HepG2 (cell line): Measurements from ENCODE around the gene TARDBP. TPM values are rescaled to one million over a fixed set of nuclear protein-coding genes. Genes with fewer than 3 reads are reported as not detected.

Experiments
- ADNP ChIP-seq: sonication (generic); formaldehyde crosslinking; IDR thresholded peaks from 2 replicates; pipeline ENCODE4 v1.4.0; 2020; ENCODE audit warnings: missing genetic modification reagents
- ATRX ChIP-seq: sonication (generic); formaldehyde crosslinking; IDR thresholded peaks from 2 replicates; pipeline ENCODE4 v1.4.0; 2020; ENCODE audit warnings: missing genetic modification reagents, borderline replicate concordance
- FOXJ3 ChIP-seq: sonication (generic); formaldehyde crosslinking; IDR thresholded peaks from 2 replicates; pipeline ENCODE4 v1.4.0; 2020; ENCODE audit warnings: missing genetic modification reagents, mild to moderate bottlenecking, borderline replicate concordance
- GLI4 ChIP-seq: sonication (generic); formaldehyde crosslinking; IDR thresholded peaks from 2 replicates; pipeline ENCODE4 v1.5.1; 2020; ENCODE audit warnings: missing genetic modification reagents, mild to moderate bottlenecking, moderate library complexity, borderline replicate concordance
- JARID2 ChIP-seq: sonication (generic); formaldehyde crosslinking; IDR thresholded peaks from 2 replicates; pipeline ENCODE4 v1.8.1; 2023; ENCODE audit warnings: missing genetic modification reagents, inconsistent platforms; ENCODE audit not compliant: insufficient replicate concordance
- KDM4B ChIP-seq: sonication (generic); formaldehyde crosslinking; IDR thresholded peaks from 2 replicates; pipeline ENCODE4 v1.4.0; 2020; ENCODE audit warnings: missing genetic modification reagents
- MAZ ChIP-seq, 2 experiments: sonication (generic) in 1 of 2; formaldehyde crosslinking in 1 of 2; IDR thresholded peaks; 2 replicates each; pipeline versions ENCODE4 v1.5.0 to v1.6.1; 2012 to 2020; ENCODE audit warnings: low read depth in 2 of 2, mild to moderate bottlenecking in 2 of 2, borderline replicate concordance in 1 of 2, improper control_type of control experiment in 1 of 2, low read length in 1 of 2, missing genetic modification reagents in 1 of 2, moderate library complexity in 1 of 2
- NCOA1 ChIP-seq: sonication (generic); formaldehyde crosslinking; IDR thresholded peaks from 2 replicates; pipeline ENCODE4 v1.9.0; 2021; ENCODE audit warnings: missing genetic modification reagents
- RBM39 ChIP-seq: fragments of 200-400 bp; formaldehyde crosslinking; IDR thresholded peaks from one replicate; pipeline ENCODE4 v1.6.1; 2018; ENCODE audit warnings: antibody characterized with exemption, mild to moderate bottlenecking, low read depth, low read length; ENCODE audit not compliant: poor library complexity, severe bottlenecking
- RFXANK ChIP-seq: IDR thresholded peaks from 2 replicates; pipeline ENCODE4 v1.6.1; 2016
- SOX6 ChIP-seq, 2 experiments: fragments of 450-650 bp in 1 of 2; sonication (generic) in 1 of 2; formaldehyde crosslinking in 1 of 2; IDR thresholded peaks; 2 replicates each; pipeline versions ENCODE4 v1.4.0 to v1.6.1; 2017 to 2020; ENCODE audit warnings: antibody characterized with exemption in 1 of 2, mild to moderate bottlenecking in 1 of 2, missing genetic modification reagents in 1 of 2
- U2AF1 ChIP-seq: fragments of 200-400 bp; formaldehyde crosslinking; optimal IDR thresholded peaks from 2 replicates; pipeline ENCODE3; 2017; ENCODE audit warnings: mild to moderate bottlenecking, low read depth, low read length
- ZBTB21 ChIP-seq: sonication (generic); formaldehyde crosslinking; IDR thresholded peaks from 2 replicates; pipeline ENCODE4 v1.4.0; 2020; ENCODE audit warnings: missing genetic modification reagents
- ZC3H13 ChIP-seq: sonication (generic); formaldehyde crosslinking; IDR thresholded peaks from 2 replicates; pipeline ENCODE4 v1.8.1; 2023; ENCODE audit warnings: mild to moderate bottlenecking, missing genetic modification reagents, moderate library complexity
- ZNF468 ChIP-seq: sonication (generic); formaldehyde crosslinking; IDR thresholded peaks from 2 replicates; pipeline ENCODE4 v1.8.0; 2022; ENCODE audit warnings: mild to moderate bottlenecking, moderate library complexity, missing genetic modification reagents
- ZNF556 ChIP-seq: sonication (generic); formaldehyde crosslinking; IDR thresholded peaks from 2 replicates; pipeline ENCODE4 v1.4.0; 2020; ENCODE audit warnings: mild to moderate bottlenecking, missing genetic modification reagents, borderline replicate concordance
- polyA plus RNA-seq, 8 experiments: library from polyadenylated mRNA; depleted of rRNA in 3 of 8; stranded (reverse) in 7 of 8; unstranded in 1 of 8; fragments of >200 nt; fragmentation: Illumina TruSeq in 4 of 8; extraction: Trizol in 4 of 8; gene quantifications; 2 replicates each; pipeline versions ENCODE4 v1.2.1 to v1.2.3, GENCODE V29; 2011 to 2016; ENCODE audit warnings: low read depth in 4 of 8, missing spikeins in 1 of 8, mixed read lengths in 1 of 8; ENCODE audit not compliant: insufficient read depth in 1 of 8
- total RNA-seq, 5 experiments: library from RNA; depleted of rRNA; stranded (reverse); fragments of >200 nt; fragmentation: Illumina TruSeq; extraction: Trizol; gene quantifications; 2 replicates each; pipeline ENCODE4 v1.2.3, GENCODE V29; 2016; ENCODE audit warnings: low read depth in 1 of 5
- TF ChIP-seq, protein P1 (sequence below): sonication (generic); formaldehyde crosslinking; conservative IDR thresholded peaks from 2 replicates; pipeline ENCODE4 v1.8.0; 2022; ENCODE audit warnings: low read depth, missing genetic modification reagents
- TF ChIP-seq, protein P2 (sequence below): IDR thresholded peaks from 2 replicates; pipeline ENCODE4 v1.6.1; 2016; ENCODE audit warnings: missing biosample characterization, missing genetic modification reagents, low read depth
- TF ChIP-seq, protein P3 (sequence below): IDR thresholded peaks from 2 replicates; pipeline ENCODE4 v1.6.1; 2016; ENCODE audit warnings: mild to moderate bottlenecking
- TF ChIP-seq, protein P4 (sequence below): sonication (generic); formaldehyde crosslinking; IDR thresholded peaks from 2 replicates; pipeline ENCODE4 v1.8.0; 2022; ENCODE audit warnings: missing genetic modification reagents, mild to moderate bottlenecking, borderline replicate concordance
- TF ChIP-seq, protein P5 (sequence below): sonication (generic); formaldehyde crosslinking; IDR thresholded peaks from 2 replicates; pipeline ENCODE4 v1.4.0; 2020; ENCODE audit warnings: mild to moderate bottlenecking, missing genetic modification reagents

Gene TARDBP
- total and polyA plus RNA-seq, 2 of the 13 experiments (the other 11 are each of a cell fraction or from before 2014, with no cell fraction given): 62.4 to 93.0 TPM

DNA sequence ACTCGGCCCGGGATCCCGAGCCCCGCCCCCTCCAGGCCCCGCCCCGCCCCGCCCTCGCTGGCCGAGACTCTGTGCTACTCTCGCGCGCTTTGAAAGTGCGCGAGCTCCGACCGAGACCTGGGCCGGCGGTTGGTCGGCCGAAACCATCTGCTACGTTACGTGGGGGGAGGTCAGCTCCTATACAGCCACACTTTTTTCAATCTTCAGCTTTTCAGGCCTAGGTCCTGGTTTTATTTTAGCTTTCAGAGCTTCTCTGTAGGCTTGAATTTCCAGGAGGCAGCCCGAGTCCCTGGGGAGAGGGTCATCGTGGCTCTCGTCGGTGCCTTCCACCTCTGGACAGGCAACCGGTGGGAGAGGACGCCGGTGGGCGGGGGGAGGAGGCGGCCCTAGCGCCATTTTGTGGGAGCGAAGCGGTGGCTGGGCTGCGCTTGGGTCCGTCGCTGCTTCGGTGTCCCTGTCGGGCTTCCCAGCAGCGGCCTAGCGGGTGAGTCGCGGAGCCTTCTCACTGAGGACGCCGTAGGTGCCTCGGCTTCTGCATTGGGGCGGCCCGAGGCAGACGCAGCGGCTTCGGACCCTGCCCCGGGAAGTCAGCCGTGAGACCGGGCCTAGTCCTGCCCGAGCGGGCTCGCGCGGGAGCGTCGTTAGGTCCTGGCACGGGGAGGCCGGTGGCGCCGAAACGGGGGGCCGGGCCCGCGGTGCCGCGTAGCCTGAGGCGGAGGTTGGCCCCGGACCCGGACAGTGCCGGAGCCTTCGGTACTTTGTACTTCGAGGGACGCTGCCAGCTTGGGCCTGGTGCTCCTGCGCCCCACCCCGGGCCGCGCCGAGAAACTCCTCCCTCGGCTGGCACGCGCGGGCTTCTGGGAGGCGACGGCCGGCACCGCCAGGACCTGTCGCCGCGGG is at the start of gene TARDBP (continued):
- peak; percentile 96 for TF ChIP-seq RBM39
- no peak for TF ChIP-seq ZBTB21
- TF ChIP-seq RFXANK (CRISPR knock-in tag): no peak
- TF ChIP-seq MAZ (IDR thresholded peaks at IDR 0.05; ENCODE audit: borderline replicate concordance, low read depth, low read length): peak; percentile 79
- TF ChIP-seq MAZ (CRISPR knock-in tag; IDR thresholded peaks at IDR 0.05; ENCODE audit: low read depth): peak; percentile 54
- TF ChIP-seq, protein P1, sequence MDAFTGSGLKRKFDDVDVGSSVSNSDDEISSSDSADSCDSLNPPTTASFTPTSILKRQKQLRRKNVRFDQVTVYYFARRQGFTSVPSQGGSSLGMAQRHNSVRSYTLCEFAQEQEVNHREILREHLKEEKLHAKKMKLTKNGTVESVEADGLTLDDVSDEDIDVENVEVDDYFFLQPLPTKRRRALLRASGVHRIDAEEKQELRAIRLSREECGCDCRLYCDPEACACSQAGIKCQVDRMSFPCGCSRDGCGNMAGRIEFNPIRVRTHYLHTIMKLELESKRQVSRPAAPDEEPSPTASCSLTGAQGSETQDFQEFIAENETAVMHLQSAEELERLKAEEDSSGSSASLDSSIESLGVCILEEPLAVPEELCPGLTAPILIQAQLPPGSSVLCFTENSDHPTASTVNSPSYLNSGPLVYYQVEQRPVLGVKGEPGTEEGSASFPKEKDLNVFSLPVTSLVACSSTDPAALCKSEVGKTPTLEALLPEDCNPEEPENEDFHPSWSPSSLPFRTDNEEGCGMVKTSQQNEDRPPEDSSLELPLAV: no peak
- TF ChIP-seq, protein P2, sequence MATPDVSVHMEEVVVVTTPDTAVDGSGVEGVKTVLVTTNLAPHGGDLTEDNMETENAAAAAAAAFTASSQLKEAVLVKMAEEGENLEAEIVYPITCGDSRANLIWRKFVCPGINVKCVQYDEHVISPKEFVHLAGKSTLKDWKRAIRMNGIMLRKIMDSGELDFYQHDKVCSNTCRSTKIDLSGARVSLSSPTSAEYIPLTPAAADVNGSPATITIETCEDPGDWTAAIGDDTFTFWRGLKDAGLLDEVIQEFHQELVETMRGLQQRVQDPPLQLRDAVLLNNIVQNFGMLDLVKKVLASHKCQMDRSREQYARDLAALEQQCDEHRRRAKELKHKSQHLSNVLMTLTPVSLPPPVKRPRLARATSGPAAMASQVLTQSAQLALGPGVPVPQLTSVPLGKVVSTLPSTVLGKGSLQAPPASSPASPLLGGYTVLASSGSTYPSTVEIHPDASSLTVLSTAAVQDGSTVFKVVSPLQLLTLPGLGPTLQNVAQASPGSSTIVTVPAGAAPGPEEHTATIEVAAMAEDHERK (CRISPR knock-in tag): peak; percentile 87
- TF ChIP-seq GLI4 (CRISPR knock-in tag): peak; percentile 78; the same call in 1 of the 2 replicates
- TF ChIP-seq, protein P3, sequence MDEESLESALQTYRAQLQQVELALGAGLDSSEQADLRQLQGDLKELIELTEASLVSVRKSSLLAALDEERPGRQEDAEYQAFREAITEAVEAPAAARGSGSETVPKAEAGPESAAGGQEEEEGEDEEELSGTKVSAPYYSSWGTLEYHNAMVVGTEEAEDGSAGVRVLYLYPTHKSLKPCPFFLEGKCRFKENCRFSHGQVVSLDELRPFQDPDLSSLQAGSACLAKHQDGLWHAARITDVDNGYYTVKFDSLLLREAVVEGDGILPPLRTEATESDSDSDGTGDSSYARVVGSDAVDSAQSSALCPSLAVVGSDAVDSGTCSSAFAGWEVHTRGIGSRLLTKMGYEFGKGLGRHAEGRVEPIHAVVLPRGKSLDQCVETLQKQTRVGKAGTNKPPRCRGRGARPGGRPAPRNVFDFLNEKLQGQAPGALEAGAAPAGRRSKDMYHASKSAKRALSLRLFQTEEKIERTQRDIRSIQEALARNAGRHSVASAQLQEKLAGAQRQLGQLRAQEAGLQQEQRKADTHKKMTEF (CRISPR knock-in tag): peak; percentile 93
- no peak for TF ChIP-seq ATRX (CRISPR knock-in tag)
- TF ChIP-seq ZNF556 (CRISPR knock-in tag): peak; percentile 72; the same call in 1 of the 2 replicates
- TF ChIP-seq NCOA1 (CRISPR knock-in tag): peak; percentile 84; the same call in 1 of the 2 replicates
- no peak for TF ChIP-seq ADNP
- no peak for TF ChIP-seq KDM4B (CRISPR knock-in tag)
- peak; percentile 64; the same call in 1 of the 2 replicates for TF ChIP-seq ZNF468 (CRISPR knock-in tag)
- TF ChIP-seq SOX6 (IDR thresholded peaks at IDR 0.05): no peak
- peak; percentile 62 for TF ChIP-seq SOX6 (CRISPR knock-in tag; IDR thresholded peaks at IDR 0.05)
- TF ChIP-seq, protein P4, sequence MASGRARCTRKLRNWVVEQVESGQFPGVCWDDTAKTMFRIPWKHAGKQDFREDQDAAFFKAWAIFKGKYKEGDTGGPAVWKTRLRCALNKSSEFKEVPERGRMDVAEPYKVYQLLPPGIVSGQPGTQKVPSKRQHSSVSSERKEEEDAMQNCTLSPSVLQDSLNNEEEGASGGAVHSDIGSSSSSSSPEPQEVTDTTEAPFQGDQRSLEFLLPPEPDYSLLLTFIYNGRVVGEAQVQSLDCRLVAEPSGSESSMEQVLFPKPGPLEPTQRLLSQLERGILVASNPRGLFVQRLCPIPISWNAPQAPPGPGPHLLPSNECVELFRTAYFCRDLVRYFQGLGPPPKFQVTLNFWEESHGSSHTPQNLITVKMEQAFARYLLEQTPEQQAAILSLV (CRISPR knock-in tag): peak; percentile 96; the same call in 1 of the 2 replicates
- TF ChIP-seq ZC3H13 (CRISPR knock-in tag): peak; percentile 84
- TF ChIP-seq, protein P5, sequence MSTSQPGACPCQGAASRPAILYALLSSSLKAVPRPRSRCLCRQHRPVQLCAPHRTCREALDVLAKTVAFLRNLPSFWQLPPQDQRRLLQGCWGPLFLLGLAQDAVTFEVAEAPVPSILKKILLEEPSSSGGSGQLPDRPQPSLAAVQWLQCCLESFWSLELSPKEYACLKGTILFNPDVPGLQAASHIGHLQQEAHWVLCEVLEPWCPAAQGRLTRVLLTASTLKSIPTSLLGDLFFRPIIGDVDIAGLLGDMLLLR (CRISPR knock-in tag): peak; percentile 88; the same call in 1 of the 2 replicates
- TF ChIP-seq FOXJ3: no peak
- TF ChIP-seq JARID2: no peak
- no peak for TF ChIP-seq U2AF1
